ENCODE data around the gene SEMG2.

Gene SEMG2

DNA sequence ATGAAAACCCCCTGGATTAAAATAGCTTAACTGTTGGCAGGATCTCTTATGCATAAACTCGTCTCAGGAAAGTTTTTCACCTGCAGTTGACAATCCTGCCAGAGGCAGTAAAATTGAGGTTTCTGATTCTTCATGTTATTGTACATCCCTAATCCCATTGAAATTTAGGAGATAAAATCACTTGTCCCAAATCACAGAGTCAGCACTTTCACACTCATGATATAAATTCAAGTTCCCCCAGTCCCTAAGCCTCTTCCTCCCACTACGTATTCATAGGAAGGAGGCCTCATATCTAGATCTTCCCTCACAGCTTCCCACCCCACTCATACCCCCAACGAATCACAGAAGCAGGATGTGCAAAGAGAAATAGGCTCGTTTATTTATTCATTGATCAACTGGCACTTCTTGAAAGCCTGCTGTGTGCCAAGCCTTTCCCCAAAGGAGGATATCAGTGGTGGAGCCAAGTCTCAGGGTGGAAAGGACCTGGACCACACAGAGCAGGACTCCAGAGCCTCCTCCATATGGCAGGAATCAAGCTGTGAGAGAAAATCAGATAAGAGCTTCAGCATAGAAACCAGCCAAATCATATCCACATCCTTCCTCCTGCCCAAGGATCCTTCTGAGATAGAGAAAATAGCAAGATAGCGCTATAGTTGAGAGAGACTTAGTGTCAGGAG lies 30.8 kb downstream of the SEMG2 start:
- no peak for DNase-seq (ENCODE audit: low read depth)
- peak overlapping the region; percentile 63 for H3K4me3 ChIP-seq (ENCODE audit: low read length)
- TF ChIP-seq, protein P1, sequence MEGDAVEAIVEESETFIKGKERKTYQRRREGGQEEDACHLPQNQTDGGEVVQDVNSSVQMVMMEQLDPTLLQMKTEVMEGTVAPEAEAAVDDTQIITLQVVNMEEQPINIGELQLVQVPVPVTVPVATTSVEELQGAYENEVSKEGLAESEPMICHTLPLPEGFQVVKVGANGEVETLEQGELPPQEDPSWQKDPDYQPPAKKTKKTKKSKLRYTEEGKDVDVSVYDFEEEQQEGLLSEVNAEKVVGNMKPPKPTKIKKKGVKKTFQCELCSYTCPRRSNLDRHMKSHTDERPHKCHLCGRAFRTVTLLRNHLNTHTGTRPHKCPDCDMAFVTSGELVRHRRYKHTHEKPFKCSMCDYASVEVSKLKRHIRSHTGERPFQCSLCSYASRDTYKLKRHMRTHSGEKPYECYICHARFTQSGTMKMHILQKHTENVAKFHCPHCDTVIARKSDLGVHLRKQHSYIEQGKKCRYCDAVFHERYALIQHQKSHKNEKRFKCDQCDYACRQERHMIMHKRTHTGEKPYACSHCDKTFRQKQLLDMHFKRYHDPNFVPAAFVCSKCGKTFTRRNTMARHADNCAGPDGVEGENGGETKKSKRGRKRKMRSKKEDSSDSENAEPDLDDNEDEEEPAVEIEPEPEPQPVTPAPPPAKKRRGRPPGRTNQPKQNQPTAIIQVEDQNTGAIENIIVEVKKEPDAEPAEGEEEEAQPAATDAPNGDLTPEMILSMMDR (IDR thresholded peaks at IDR 0.05; ENCODE audit: insufficient read depth, low read depth, low read length, missing control alignments), result no peak

DNA sequence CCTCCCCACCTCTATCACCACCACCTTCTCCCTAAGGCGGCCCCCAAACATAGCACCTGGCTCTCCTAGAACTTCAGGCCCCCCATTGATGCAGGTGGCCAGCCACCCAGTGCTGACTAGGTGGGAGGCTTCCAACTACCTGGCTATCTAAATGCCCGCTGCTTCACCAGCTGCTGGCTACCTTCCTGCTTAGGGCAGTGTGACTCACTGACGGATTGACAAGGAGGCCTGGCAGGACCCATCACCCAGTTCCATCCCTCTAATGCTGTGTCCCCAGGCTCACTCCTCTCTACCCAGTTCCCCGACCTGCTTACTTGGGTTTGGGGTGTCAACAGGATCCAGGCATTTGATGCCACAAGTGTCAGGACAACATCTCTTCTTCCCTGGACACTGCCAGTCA lies 32.1 kb downstream of the SEMG2 start:
- peak overlapping the region; percentile 63 for H3K4me3 ChIP-seq (ENCODE audit: low read length)
- DNase-seq (ENCODE audit: low read depth), result peak; percentile 58

DNA sequence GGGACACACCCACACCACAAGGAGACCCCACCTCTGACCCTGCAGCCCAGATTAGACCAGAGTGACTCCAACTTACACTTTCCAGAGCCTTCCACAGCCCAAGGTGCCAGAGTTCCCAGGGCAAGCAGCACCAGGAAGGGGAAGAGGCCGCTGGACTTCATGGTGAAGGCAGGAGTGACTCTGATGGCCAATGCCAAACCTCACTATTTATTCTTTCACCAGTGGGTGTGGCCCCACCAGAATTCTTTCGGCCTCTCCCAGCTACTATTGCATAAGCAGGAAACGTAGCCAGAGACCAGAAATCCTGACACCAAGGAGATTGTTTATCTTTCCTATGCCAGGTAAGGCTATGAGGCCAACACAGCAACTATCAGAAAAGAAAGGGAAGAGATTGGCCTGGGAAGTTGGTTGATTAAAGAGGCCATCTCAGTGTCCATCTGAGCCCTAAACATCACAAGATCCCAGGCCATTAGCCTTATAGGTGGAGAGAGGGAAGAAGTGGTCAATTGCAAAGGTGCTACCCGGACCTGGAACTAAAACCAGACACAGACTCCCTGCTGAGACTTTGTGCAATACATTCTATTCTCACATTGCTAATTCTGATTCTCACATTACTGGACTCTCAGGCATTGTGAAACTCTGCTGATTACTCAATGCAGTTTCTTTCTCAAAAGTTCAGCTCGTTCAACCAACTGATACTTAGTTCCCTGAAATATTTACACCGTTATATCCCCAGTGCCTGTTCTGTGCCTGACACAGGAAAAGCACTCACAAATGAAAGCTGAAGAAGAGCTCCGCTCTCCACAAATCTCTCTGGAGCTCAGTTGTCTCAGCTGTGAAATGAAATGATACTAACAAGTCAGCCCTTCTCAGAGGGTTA lies 33.5 kb downstream of the SEMG2 start, which contains the start of gene SLPI:
Gene SLPI (minus strand): TSS at position 182 of the 880 bp plus-strand sequence. CDS start 21 bp downstream, at position 161.
- peak within 1 kb of the TSS; percentile 63 for H3K4me3 ChIP-seq (ENCODE audit: low read length)
- DNase-seq (ENCODE audit: low read depth), result peak; percentile 92

More for the DNA sequence above, 32.1 kb downstream of the SEMG2 start:
- TF ChIP-seq, protein P1 (IDR thresholded peaks at IDR 0.05; ENCODE audit: insufficient read depth, low read depth, low read length, missing control alignments), result no peak

DNA sequence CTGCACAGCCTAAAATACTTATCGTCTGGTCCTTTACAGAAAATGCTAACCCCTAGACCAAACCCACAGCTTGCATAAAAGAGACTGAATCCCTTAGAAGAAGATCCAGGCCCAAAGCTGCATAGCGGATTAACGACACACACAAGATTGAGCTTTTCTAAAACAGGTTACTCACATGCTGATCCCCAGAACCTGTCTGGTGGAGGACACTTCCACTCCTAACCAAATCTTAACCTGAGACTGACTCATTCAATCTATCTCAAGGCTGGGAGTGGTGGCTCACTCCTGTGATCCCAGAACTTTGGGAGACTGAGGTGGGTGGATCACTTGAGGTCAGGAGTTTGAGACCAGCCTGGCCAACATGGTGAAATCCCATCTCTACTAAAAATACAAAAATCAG lies 36.0 kb downstream of the SEMG2 start:
- DNase-seq (ENCODE audit: low read depth), result peak; percentile 82
- no peak overlapping the region for H3K4me3 ChIP-seq (ENCODE audit: low read length)
- TF ChIP-seq, protein P1 (IDR thresholded peaks at IDR 0.05; ENCODE audit: insufficient read depth, low read depth, low read length, missing control alignments), result no peak

More for the DNA sequence above, 33.5 kb downstream of the SEMG2 start, which contains the start of gene SLPI:
- TF ChIP-seq, protein P1 (IDR thresholded peaks at IDR 0.05; ENCODE audit: insufficient read depth, low read depth, low read length, missing control alignments), result no peak

DNA sequence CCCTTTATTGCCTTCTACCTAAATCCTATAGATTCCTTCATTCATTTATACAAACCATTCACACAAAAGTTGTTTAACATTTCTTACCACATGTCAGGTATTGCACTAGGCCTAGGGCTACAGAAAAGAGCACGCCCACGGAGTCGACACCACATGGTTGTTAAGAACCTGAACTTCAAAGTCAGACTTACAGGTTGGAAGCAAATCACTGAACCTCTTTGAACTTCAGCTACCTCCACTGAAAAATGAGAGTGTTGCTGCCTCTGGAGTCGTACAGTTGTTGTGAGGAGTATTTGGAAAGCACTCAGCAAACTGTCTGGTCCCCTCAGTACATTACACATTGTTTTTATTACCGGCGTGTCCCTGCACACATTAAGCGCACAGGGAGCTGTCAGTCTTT lies 36.5 kb downstream of the SEMG2 start:
- H3K4me3 ChIP-seq (ENCODE audit: low read length), result no peak overlapping the region
- TF ChIP-seq, protein P1 (IDR thresholded peaks at IDR 0.05; ENCODE audit: insufficient read depth, low read depth, low read length, missing control alignments), result no peak
- no peak for DNase-seq (ENCODE audit: low read depth)

DNA sequence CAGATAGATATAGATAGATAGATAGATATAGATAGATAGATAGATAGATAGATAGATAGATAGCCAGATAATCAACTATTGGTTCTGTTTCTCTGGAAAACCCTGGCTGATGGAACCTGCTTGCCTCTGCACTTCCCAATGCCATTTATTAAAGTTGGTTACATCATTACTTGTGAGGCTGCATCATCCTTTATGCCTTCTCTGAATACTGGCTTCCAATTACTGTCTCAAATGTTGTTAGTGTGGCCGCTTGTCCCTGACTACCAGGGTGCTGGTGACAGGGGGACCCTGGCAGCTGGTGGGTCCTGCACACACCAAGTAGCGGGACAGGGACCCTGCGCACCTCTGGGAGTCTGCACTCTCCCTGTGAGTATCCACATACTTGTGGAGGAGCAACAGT lies 37.1 kb downstream of the SEMG2 start:
- TF ChIP-seq, protein P1 (IDR thresholded peaks at IDR 0.05; ENCODE audit: insufficient read depth, low read depth, low read length, missing control alignments), result no peak
- H3K4me3 ChIP-seq (ENCODE audit: low read length), result no peak overlapping the region
- no peak for DNase-seq (ENCODE audit: low read depth)

Data from epithelial cell of esophagus (primary cell).